RWPE2 (cell line): Measurements from ENCODE around the gene USH2A.
"Not testable (repeated sequence)": the region's sequence is repeated elsewhere in the genome, so short reads cannot be mapped to it uniquely, and the experiment has no call there.

Experiments used
- ATAC-seq: fragments of 200-7000 bp; cut with Tn5 transposase; 3 replicates; pipeline ENCODE4 v1.9.1; 2021; ENCODE audit warnings: low read depth
- DNase-seq: peaks from one replicate; pipeline ENCODE4 v3.0.0-alpha.2; 2020; ENCODE audit warnings: low spot score
- H3K27ac ChIP-seq: fragments of 450-650 bp; 2 replicates; pipeline ENCODE4 v1.5.1; 2017; ENCODE audit warnings: mild to moderate bottlenecking; ENCODE audit not compliant: poor library complexity, severe bottlenecking
- H3K27me3 ChIP-seq: fragments of 250-450 bp; sonication (Bioruptor Pico); 2 replicates; pipeline ENCODE4 v1.5.1; 2021; ENCODE audit warnings: mild to moderate bottlenecking, moderate library complexity; ENCODE audit not compliant: insufficient read depth, poor library complexity, severe bottlenecking
- H3K36me3 ChIP-seq: fragments of 250-450 bp; sonication (Bioruptor Pico); 2 replicates; pipeline ENCODE4 v1.5.1; 2020; ENCODE audit warnings: low read depth, mild to moderate bottlenecking, moderate library complexity
- H3K4me1 ChIP-seq: fragments of 250-450 bp; sonication (Bioruptor Pico); 2 replicates; pipeline ENCODE4 v1.5.1; 2021; ENCODE audit warnings: mild to moderate bottlenecking, moderate library complexity; ENCODE audit not compliant: insufficient read depth, poor library complexity, severe bottlenecking
- H3K4me3 ChIP-seq: fragments of 250-450 bp; sonication (Bioruptor Pico); 2 replicates; pipeline ENCODE4 v1.5.1; 2021; ENCODE audit warnings: mild to moderate bottlenecking, moderate library complexity; ENCODE audit not compliant: severe bottlenecking
- H3K9me3 ChIP-seq: fragments of 250-450 bp; sonication (Bioruptor Pico); 2 replicates; pipeline ENCODE4 v1.5.1; 2021; ENCODE audit warnings: mild to moderate bottlenecking, moderate library complexity; ENCODE audit not compliant: severe bottlenecking
- TF ChIP-seq, protein P1 (sequence below): fragments of 450-650 bp; IDR thresholded peaks from one replicate; pipeline ENCODE4 v1.5.1; 2017; ENCODE audit warnings: mild to moderate bottlenecking, moderate library complexity; ENCODE audit not compliant: poor library complexity, severe bottlenecking

Gene USH2A

DNA sequence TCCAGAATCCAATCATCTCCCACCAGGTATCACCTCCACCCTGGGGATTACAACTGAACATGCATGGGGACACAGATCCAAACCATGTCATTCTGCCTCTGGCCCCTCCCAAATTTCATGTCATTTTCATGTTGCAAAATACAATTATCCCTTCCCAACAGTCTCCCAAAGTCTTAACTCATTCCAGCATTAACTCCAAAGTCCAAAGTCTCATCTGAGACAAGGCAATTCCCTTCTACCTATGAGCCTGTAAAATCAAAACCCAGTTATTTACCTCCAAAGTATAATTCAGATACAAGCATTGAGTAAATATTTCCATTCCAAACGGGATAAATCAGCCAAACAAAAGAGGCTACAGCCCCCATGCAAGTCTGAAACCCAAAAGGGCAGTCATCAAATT lies 73.1 kb downstream of the USH2A start:
- DNase-seq (no peak), ATAC-seq (no peak)

DNA sequence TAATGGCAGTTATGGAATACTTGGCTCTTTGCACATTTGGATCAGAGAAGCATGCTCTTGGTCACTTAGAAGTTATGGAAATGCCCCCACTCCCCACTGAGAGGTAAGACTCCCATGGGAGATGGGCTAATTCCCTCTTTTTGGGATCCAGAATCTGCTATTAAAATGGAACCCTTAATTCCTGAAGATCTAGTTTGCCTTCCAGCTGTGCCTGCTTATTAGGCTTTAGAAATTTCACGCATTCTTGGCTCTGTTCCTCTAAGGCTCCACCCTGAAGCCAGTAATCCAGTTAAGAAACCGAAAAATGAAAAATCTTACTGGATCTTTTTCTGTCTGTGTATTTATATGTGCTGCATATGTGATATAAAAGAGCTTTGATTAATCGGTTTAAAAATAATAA lies 76.7 kb downstream of the USH2A start:
- no peaks in the 10 kb centered on the region for H3K9me3 ChIP-seq
- TF ChIP-seq, protein P1, sequence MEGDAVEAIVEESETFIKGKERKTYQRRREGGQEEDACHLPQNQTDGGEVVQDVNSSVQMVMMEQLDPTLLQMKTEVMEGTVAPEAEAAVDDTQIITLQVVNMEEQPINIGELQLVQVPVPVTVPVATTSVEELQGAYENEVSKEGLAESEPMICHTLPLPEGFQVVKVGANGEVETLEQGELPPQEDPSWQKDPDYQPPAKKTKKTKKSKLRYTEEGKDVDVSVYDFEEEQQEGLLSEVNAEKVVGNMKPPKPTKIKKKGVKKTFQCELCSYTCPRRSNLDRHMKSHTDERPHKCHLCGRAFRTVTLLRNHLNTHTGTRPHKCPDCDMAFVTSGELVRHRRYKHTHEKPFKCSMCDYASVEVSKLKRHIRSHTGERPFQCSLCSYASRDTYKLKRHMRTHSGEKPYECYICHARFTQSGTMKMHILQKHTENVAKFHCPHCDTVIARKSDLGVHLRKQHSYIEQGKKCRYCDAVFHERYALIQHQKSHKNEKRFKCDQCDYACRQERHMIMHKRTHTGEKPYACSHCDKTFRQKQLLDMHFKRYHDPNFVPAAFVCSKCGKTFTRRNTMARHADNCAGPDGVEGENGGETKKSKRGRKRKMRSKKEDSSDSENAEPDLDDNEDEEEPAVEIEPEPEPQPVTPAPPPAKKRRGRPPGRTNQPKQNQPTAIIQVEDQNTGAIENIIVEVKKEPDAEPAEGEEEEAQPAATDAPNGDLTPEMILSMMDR: no peak
- H3K27ac ChIP-seq: no peak overlapping the region
- no peaks in the 10 kb centered on the region for H3K36me3 ChIP-seq
- ATAC-seq (no peak), DNase-seq (no peak)
- H3K4me3 ChIP-seq: no peak overlapping the region
- H3K4me1 ChIP-seq: no peaks in the 10 kb centered on the region
- H3K27me3 ChIP-seq: no peaks in the 10 kb centered on the region

More for the DNA sequence above, 73.1 kb downstream of the USH2A start:
- no peaks in the 10 kb centered on the region for H3K27me3 ChIP-seq
- H3K4me1 ChIP-seq: no peaks in the 10 kb centered on the region
- TF ChIP-seq, protein P1: no peak
- no peak overlapping the region for H3K27ac ChIP-seq
- no peak overlapping the region for H3K4me3 ChIP-seq
- no peaks in the 10 kb centered on the region for H3K36me3 ChIP-seq
- H3K9me3 ChIP-seq: no peaks in the 10 kb centered on the region

DNA sequence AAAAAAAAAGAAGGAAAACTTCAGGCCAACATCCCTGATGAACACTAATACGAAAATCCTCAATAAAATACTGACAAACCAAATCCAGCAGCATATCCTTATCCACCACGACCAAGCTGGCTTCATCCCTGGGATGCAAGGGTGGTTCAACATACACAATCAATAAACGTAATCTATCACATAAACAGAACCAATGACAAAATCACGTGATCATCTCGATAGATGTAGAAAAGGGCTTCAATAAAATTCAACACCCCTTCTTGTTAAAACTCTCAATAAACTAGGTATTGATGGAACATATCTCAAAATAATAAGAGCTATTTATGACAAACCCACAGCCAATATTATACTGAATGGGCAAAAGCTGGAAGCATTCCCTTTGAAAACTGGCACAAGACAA lies 82.7 kb downstream of the USH2A start:
- ATAC-seq, H3K36me3 ChIP-seq, DNase-seq, H3K4me3 ChIP-seq, H3K27me3 ChIP-seq, H3K27ac ChIP-seq, H3K4me1 ChIP-seq, H3K9me3 ChIP-seq: not testable (repeated sequence)

GRCh38 chr1:216332462-216332861 lies 90.8 kb downstream of the USH2A start:
- Histone ChIP-seq H3K4me1 (no peaks in the 10 kb centered on the region), H3K27me3 (no peaks in the 10 kb centered on the region), H3K27ac (no peak overlapping the region), H3K36me3 (no peaks in the 10 kb centered on the region), H3K9me3 (no peaks in the 10 kb centered on the region), H3K4me3 (no peak overlapping the region)
- ATAC-seq: no peak
- TF ChIP-seq, protein P1: no peak
- DNase-seq: no peak

- H3K4me1 ChIP-seq: no peaks in the 10 kb centered on the region
- no peak for DNase-seq
- ATAC-seq: no peak
- H3K36me3 ChIP-seq: no peaks in the 10 kb centered on the region
- no peaks in the 10 kb centered on the region for H3K27me3 ChIP-seq
- TF ChIP-seq, protein P1: no peak
- H3K27ac ChIP-seq: no peak overlapping the region
- H3K9me3 ChIP-seq: no peaks in the 10 kb centered on the region
- H3K4me3 ChIP-seq: no peak overlapping the region
These were observed 91.2 kb downstream of the USH2A start for GRCh38 chr1:216332003-216332402.
